ENCODE data around the gene DKK3.

- no peak for TF ChIP-seq EGR1 (IDR thresholded peaks at IDR 0.05; ENCODE audit: low read depth in 2 of 2)
- TF ChIP-seq JUND (IDR thresholded peaks at IDR 0.05) = no peak
- no peak for TF ChIP-seq ATF3 (IDR thresholded peaks at IDR 0.05)
- no peak for TF ChIP-seq CTCF (IDR thresholded peaks at IDR 0.05; ENCODE audit: low read depth, low read length, missing input control)
- TF ChIP-seq YY1 (IDR thresholded peaks at IDR 0.05) = no peak
- no peak for TF ChIP-seq REST (IDR thresholded peaks at IDR 0.05)
- no peak for TF ChIP-seq TAF1 (conservative IDR thresholded peaks at IDR 0.05)
- no peak for TF ChIP-seq ZBTB33 (IDR thresholded peaks at IDR 0.05)
- no peak for TF ChIP-seq FOXA2 (IDR thresholded peaks at IDR 0.05)
- no peak for TF ChIP-seq MAX (IDR thresholded peaks at IDR 0.05)
- TF ChIP-seq GABPA (IDR thresholded peaks at IDR 0.05 in 1 of 2, conservative IDR thresholded peaks at IDR 0.05 in 1 of 2) = no peak
- no peak for TF ChIP-seq RXRA (IDR thresholded peaks at IDR 0.05)
Observed at GRCh38 chr11:12008790-12009616, 577 bp upstream of the DKK3 start.
